Myocyte (in vitro differentiated cells): ENCODE data around the gene PLCZ1. TPM values are rescaled to one million over a fixed set of nuclear protein-coding genes. Genes with fewer than 3 reads are reported as not detected.
A peak's percentile ranks its signal among the peaks of the same experiment; 100 is the strongest.
"Not testable (repeated sequence)": the region's sequence is repeated elsewhere in the genome, so short reads cannot be mapped to it uniquely, and the experiment has no call there.

Experiments used
- DNase-seq: peaks from one replicate; pipeline ENCODE4 v3.0.0-alpha.2; 2012; ENCODE audit warnings: low read depth
- total RNA-seq: library from RNA; depleted of rRNA; stranded (reverse); fragments of >200 nt; gene quantifications from 2 replicates; pipeline ENCODE4 v1.2.3, GENCODE V29; 2014

Gene PLCZ1
- total RNA-seq, 1 donor from 2014 or later: not detected

DNA sequence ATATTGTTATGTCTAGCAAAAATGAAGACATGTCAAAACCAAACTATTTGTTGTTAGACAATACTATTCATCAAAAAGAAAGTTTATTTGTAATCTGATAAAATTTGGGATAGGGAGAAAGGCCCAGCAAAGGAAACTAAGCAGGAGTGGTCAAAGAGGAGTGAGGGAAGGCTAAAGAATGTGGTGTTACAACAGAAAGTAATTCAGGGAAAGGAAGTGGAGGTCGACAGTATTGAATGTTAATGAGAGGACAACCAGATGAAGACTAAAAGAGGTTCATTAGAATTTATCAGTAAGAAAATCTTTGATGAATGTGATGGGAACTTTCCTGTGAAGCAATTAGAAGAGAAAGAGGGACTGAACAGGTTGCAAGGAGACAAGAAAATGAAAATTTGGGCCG is 33.9 kb downstream of the PLCZ1 start:
- no peak for DNase-seq

- DNase-seq: no peak
Measured at GRCh38 chr12:18703321-18703720, 34.5 kb downstream of the PLCZ1 start.

GRCh38 chr12:18700271-18700670 is 37.5 kb downstream of the PLCZ1 start:
- peak; percentile 37 for DNase-seq

DNA sequence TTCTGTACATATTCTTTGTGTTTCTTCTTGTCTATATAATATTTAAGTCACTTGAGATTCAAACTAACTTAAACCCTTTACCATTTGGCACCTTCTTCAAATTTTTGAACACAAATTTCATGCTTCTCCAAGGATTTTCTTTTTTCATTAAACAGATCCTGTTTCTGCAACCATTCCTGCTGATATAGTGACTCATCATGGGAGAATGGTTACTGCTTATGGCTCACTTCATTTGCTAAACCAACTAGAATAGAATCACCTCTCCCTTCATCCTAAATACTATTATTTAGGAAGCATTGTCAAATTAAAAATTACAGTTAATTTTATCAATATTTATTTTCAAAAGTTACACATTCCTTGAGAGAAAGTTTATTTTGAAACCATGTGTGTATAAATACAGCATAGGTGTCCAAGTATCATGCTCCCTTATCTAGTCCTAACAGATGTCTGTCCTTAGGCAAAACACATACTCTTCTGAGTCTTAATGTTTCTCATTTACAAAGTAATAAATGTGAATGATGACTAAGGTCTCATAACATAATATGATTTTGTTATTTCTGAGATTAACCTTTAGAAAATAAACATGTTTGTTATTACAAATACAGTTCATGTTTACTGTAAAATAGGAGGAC is 40.7 kb downstream of the PLCZ1 start:
- DNase-seq: no peak

GRCh38 chr12:18693986-18694385 is 43.8 kb downstream of the PLCZ1 start:
- not testable (repeated sequence) for DNase-seq

DNA sequence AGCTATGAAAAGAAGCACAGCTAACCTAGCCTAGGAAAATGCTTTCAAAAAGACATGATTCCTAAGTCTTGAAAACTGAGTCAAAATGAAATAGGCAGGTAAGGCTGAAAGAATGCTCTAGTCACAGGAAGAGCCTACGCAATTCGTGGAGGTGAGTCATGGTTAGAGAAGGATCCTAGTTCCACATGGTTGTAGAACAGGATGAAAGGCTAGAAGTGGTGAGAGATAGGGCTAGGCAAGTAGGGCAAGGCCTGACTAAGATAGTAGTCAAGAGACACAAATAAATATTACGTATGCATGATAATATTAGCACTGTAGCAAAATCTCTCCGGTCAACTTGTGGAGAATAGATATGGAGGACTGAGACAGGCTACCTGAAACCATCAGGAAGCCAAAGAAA is 47.2 kb downstream of the PLCZ1 start:
- DNase-seq: peak; percentile 8

DNA sequence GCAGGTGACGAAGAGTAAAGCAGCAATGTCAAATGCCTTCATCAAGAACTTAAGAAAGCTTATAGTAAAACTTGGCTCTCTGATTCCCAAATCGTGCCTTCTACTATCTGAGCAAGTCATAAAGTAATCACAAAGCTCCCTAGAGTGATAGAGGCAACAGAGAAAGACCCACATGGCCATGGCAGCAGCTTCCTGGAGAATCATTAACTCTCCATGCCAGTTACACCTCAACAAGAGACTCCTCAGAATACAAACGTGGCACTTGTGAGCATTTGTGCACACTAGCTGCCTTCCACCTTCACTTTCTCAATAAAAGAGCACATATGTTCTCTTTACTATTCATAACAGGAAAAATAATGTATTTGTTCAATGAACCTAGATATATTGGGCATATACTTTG is 48.0 kb downstream of the PLCZ1 start:
- DNase-seq: no peak

GRCh38 chr12:18684430-18684829 is 53.4 kb downstream of the PLCZ1 start:
- no peak for DNase-seq

- DNase-seq: no peak
Measured at GRCh38 chr12:18683327-18684013, 54.3 kb downstream of the PLCZ1 start.

DNA sequence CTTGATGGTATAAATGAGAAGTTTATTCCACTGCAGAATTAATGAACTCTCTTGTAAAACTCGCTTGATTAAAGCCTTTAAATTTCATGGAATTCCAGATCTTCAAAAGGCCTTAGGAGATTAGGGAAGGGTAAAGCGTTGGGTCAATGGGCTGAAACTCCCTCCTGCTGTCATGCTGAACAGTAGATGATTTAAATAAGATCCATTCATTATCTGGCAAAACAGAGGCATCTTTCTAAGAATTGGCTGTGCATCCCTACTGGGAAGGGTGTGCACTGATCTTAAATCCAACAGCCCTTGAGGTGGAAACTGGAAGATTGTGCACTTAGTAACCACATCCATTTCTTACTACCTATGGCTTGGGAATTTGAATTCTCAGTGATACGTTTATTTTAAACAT is 56.0 kb downstream of the PLCZ1 start:
- no peak for DNase-seq

GRCh38 chr12:18676996-18677588 is 60.7 kb downstream of the PLCZ1 start:
- DNase-seq: no peak

GRCh38 chr12:18676141-18676540 is 61.7 kb downstream of the PLCZ1 start:
- DNase-seq: no peak

- DNase-seq: no peak
Measured at GRCh38 chr12:18658829-18659228, 79.0 kb downstream of the PLCZ1 start.

- no peak for DNase-seq
Measured at GRCh38 chr12:18658179-18658578, 79.6 kb downstream of the PLCZ1 start.

- DNase-seq: no peak
Measured at GRCh38 chr12:18655351-18655750, 82.5 kb downstream of the PLCZ1 start.

DNA sequence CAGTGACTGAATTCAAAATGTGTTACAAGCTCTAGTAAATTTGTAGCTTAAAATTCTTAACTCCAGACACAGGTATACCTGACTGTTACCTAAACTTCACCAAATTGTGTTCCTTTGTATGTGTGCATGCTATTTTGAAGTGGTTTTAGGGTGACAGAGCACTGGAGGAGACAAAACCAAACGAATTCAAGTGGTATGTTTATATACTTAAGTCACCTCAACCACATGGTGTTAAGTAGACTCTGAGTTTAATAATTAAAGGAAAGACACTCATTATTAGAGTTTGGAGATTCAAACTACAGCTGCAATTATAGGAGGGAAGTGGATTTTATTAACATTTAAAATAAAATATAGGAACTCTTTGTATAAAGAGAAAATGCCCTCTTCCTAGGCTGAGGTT is 84.3 kb downstream of the PLCZ1 start:
- DNase-seq: no peak

- no peak for DNase-seq
Measured at GRCh38 chr12:18652596-18652995, 85.2 kb downstream of the PLCZ1 start.

- no peak for DNase-seq
Measured at GRCh38 chr12:18651525-18651924, 86.3 kb downstream of the PLCZ1 start.

GRCh38 chr12:18646286-18646890 is 91.4 kb downstream of the PLCZ1 start:
- no peak for DNase-seq

- DNase-seq: no peak
Measured at GRCh38 chr12:18644564-18644963, 93.2 kb downstream of the PLCZ1 start.

DNA sequence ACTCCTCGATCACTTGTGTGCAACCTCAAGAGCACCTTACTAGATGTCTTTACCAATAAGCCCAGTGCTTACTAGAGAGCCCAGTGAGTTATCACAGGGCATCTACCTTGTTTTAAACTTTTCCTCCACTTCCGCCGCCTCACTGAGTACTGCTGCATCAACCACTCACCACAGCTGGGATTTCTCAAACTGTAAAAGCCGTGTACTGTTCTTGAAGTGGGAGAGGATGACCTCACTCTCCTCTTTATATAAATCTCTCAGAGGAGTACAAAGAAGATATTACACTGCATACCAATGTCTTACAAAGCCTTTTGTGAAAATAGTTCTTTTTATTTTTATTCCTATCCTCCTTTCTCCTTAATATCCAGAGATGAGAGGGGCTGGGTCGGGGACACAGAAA is 94.1 kb downstream of the PLCZ1 start:
- peak; percentile 1 for DNase-seq

GRCh38 chr12:18640321-18640955 is 97.4 kb downstream of the PLCZ1 start:
- DNase-seq: no peak
